GM04504 (cell line): ENCODE data around the gene FLNA.
"Not testable (repeated sequence)": the region's sequence is repeated elsewhere in the genome, so short reads cannot be mapped to it uniquely, and the experiment has no call there.

ENCODE experiments used
- DNase-seq: peaks from one replicate; pipeline ENCODE4 v3.0.0-alpha.2; 2012; ENCODE audit warnings: low read depth

FLNA gene, protein sequence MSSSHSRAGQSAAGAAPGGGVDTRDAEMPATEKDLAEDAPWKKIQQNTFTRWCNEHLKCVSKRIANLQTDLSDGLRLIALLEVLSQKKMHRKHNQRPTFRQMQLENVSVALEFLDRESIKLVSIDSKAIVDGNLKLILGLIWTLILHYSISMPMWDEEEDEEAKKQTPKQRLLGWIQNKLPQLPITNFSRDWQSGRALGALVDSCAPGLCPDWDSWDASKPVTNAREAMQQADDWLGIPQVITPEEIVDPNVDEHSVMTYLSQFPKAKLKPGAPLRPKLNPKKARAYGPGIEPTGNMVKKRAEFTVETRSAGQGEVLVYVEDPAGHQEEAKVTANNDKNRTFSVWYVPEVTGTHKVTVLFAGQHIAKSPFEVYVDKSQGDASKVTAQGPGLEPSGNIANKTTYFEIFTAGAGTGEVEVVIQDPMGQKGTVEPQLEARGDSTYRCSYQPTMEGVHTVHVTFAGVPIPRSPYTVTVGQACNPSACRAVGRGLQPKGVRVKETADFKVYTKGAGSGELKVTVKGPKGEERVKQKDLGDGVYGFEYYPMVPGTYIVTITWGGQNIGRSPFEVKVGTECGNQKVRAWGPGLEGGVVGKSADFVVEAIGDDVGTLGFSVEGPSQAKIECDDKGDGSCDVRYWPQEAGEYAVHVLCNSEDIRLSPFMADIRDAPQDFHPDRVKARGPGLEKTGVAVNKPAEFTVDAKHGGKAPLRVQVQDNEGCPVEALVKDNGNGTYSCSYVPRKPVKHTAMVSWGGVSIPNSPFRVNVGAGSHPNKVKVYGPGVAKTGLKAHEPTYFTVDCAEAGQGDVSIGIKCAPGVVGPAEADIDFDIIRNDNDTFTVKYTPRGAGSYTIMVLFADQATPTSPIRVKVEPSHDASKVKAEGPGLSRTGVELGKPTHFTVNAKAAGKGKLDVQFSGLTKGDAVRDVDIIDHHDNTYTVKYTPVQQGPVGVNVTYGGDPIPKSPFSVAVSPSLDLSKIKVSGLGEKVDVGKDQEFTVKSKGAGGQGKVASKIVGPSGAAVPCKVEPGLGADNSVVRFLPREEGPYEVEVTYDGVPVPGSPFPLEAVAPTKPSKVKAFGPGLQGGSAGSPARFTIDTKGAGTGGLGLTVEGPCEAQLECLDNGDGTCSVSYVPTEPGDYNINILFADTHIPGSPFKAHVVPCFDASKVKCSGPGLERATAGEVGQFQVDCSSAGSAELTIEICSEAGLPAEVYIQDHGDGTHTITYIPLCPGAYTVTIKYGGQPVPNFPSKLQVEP (N-terminal part only)

DNA sequence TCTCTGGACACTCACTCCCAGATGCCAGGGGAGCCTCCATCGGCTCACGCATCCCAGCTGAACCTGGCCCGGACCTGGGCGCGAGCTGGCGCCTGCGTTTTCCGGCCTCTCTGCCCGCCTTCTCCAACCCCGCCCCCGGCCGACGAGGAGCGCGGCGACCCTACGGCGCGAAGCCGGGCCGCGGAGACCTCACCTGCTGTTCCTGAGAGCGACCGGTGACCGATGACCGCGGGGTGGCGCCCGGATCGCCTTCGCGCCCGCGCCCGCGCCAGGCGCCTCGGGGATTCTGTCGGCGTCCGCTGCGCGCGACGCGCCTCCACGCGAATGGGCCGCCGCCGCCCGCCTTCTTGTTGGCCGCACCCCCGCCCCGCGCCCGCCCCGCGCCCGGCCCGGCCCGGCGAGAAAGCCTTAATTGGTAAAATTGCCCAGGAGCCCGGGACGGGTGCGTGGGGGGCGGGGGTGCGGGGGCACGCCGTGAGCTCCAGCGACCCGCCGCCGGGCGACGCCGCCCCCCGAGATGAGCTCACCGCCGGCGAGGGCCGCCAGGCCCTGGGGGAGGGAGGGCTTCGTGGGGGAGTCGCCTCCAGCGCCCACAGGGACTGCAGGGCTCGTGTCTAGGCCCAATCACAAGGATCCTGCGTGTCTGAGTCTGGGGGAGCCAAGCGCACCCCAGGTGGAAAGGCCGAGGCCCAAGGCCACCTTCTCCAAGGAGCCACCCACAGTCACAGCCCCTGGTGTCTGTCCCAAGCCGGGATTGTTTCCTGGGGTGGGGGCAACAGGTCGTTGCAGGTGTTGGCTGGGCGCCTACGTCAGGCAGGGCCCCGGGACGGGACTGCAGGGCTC lies at the start of gene FLNA:
Gene FLNA (minus strand): TSS at position 322 of the 843 bp plus-strand sequence. CDS start 3,389 bp downstream, outside the sequence.
- no peak for DNase-seq

DNA sequence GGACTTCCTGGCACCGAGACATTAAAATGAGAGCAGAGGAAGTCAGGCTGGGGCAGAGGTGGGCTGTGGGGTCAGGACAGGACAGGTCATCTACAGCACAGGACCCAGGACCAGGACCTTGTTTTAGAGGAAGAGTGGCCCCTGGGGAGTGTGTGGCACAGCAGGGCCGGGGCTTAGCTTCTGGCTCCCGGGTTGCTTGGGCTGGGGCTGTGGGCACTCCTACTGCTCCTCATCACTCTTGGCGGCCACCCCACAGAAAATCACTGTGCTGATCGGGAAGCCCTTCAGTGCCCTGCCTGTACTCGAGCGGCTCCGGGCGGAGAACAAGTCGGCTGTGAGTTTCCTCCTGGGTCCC lies 45.9 kb upstream of the FLNA start:
- DNase-seq = no peak

DNA sequence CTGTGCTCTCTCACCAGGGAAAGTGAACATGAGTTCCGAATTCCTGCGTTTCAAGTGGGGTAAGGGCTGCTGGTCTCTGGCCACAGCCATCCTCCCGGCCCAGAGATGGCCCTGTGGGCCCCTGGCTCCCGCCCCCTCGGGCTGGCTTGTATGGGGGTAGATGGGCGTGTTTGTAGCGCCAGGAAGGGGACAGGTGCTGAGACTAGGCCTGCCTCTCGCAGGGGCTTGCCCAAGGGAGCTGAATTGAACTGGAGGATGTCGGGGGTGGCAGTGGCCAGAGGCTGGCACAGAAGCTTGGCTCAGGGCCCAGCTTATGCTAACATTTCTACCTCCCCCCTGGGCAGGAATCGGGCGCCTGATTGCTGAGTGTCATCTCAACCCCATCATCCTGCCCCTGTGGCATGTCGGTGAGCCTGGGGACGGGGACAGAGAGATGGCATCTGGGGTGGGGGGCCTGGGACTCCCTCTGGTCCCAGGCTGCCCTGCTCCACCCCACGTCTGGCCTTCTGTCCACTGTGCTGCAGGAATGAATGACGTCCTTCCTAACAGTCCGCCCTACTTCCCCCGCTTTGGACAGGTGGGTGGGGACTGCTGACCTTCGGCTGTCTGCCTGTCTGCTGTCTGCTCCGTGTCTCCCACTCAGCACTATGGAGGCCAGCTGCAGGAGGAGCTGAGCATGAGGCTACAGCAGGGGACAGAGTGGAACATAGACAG lies 45.4 kb upstream of the FLNA start:
- no peak for DNase-seq

DNA sequence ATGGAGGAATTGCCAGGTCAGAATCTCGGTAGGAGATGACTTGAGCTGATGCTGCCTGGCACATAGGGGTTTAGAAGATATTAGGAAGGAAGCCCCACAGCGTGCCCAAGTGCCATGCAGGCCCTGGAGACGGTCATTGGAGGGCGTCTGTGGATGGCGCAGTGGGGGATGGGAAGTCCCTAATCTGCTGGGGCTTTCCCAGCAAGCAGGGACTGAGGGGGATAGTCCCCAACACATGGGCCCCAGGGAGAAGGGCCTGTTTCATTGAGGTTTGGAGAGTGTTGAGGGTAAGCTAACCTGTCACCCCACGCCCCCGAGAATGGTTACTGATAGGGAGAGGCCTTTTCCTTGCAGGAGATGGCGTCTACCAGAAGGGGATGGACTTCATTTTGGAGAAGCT lies 44.8 kb upstream of the FLNA start:
- no peak for DNase-seq

DNA sequence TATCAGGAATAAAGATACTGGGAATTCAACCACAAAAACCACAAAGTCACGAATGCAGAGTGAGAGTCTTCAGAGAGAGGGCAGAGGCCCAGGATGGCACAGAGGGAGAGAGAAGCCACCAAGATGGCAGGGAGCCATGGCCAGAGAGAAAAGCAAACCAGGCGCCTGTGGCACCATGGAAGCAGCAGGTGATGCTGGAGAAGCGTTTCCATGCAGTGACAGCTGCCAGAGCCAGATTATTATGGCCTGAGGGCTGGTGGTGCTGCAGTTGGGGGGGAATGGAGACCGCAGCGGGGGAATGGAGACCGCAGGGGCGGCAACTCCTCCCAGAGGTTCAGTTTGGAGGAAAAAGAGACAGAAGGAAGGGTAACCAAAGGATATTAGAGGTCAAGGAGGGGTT lies 42.7 kb upstream of the FLNA start:
- DNase-seq = no peak

DNA sequence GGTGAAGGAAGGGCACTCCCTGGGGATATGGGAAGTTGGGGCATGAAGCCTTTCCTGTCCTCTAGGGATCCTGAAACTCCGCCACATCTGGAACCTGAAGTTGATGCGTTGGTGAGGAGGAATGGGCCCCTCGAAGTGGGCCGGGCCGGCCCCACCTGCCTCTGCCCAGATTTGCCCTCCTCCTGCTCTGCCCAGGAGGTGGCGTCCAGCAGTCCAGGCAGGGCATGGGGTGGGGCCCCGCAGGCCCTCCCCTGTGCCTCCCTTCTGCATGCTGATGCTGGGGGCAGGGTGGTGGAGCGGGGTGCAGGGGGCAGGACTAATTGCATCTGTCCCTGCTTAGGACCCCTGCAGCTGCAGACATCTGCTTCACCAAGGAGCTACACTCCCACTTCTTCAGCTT lies 38.7 kb upstream of the FLNA start:
- DNase-seq = no peak

DNA sequence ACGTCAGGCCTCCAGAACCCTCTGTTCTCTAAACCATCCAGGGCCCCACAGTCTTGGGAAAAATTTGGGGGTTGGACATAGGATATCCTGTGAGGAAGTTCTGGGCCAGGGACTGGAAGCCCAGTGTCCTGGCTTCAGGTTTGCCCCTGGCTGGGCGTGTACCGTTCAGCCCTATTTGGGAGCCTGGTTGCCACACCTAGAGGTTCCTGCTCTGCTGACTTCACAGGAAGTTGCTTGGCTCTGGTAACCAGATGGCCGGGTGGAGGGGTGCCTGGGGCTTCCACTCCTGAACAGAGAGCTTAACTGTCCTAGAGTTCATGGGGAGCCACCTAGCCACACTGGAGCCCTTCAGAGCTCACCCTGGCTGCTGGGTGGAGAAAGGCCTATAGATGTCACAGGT lies 38.0 kb upstream of the FLNA start:
- no peak for DNase-seq

DNA sequence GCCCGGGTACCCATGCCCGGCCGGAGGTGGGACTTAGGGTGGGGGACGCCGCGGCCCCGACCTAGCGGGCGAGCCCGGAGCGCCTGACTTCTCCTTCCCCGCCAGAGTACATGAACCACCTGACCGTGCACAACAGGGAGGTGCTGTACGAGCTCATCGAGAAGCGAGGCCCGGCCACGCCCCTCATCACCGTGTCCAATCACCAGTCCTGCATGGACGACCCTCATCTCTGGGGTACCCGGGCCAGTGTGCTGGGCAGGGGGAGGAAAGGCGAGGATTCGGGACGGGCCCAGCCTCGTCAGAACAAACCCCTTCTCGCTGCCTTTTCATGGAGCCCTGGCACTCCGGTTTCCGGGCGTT lies 37.5 kb upstream of the FLNA start:
- DNase-seq = no peak

DNA sequence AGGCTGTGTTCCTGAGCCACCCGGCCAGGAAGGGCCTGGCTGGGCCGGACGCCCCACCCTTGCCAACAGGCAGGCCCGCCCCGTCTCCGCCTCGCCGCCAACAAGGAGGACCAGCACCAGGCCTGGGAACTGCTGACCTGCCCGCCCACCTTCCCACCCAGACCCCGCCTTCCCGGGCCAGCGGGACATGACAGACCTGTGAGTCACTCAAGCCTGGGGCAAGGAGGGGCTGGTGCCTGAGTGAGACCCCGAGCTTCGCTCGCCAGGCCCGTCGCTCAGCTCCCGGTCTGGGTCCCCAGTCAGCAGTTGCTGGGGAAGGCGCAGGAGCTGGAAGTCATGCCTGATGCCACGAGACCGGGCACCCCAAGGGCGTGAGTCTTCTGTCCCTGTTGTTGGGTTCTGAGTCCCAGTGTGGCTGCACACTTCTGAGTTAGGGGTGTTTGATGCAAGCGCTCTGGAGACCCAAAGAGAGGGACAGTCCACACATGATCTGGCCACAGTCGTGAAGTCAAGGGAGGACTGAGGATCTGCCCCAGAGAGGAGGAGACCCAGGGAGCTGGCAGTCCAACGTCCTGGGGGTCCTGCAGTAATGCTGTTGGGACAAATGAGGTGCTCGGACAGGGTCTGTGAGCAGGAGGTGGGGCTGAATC lies 34.9 kb upstream of the FLNA start, which contains the start of gene DNASE1L1:
Gene DNASE1L1 (minus strand): TSS at position 33 of the 650 bp plus-strand sequence. CDS start 3,686 bp downstream, outside the sequence.
- peak; percentile 68 for DNase-seq

DNA sequence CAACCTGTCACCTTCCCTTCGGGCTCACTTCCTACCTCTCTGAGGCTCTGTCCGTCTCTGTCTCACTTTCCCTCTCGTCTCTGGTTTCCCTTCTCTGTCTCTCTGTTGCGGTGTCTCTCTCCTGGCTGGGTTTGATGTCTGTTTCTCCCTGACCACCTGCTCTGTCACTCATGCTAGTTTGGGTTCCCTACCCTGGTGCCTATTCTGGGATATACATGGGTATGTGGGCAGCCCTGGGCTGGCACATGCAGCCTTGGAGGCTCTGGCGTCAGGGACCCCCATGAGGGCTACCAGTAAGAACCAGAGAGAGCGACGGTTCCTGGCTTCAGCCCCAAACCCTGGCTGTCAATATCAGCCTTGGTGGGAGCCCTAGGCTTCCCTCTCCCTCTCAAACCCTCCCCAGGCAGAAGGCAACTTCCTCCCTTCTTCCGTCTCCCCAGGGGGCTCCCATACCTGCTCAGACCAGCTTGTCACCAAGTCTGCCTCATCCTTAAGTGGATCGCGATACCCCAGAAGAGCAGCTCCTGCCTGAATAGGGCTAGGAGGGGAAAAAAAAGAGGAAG lies 34.3 kb upstream of the FLNA start:
- no peak for DNase-seq

DNA sequence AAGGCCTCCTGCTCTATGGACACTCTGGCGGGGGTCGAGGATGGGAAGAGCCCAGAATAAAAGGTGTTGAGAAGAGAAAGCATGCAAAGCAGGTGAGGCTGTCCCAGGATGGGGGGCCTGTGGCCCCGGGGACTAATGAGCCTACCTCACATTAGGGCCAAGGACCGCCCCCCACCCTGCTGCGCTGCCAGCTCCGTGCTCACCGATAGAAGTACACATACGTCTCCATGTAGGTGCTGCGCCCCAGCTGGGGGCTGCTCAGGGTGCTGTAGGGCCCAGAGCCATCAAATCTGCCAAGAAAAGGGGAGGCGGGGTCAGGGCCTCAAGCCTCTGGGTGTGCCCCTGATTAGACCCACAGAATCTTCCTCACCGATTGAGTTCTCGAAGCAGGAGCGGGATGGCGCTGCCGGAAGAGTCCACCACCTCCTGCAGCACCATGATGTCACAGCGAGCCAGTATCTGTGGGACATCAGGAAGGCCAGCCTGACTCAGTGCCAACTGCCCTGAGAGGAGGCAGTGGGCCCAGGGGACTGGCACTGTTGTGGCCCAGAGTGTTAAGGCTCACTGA lies 30.3 kb upstream of the FLNA start:
- no peak for DNase-seq

DNA sequence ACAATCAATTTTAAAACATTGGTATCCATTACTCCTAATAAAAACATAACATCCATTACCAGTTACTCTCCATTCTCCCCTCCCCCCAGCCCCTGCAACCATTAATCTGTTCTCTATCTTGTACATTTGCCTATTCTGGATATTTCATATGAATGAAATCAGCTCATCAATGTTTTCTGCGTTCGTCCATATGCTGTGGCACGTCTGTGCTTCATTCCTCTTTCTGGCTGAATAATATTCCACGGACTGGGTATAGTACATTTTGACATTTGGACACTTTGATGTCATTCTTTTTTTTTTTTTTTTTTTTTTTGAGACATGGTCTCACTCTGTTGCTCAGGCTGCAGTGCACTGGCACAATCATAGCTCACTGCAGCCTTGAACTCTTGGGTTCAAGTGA lies 29.4 kb upstream of the FLNA start:
- DNase-seq = no peak

DNA sequence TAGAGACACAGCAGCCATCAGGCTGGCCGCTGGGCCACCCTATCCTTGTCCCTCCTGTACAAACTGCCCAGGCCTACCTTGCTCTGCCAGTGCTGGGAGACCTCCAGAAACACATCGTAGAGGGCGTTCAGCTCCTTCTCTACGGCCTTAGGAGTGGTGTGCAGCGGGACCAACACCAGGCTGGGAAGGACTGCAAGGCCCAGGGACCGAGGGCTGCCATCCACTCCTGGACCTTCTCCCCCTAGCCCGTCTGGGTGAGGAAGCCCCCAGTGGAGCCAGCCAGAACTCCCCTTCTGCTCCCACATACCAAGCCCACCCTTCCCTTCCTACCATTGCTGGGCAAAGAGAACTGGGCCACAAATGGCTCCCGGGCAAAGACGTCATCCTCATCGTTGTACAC lies 28.8 kb upstream of the FLNA start:
- DNase-seq = no peak

DNA sequence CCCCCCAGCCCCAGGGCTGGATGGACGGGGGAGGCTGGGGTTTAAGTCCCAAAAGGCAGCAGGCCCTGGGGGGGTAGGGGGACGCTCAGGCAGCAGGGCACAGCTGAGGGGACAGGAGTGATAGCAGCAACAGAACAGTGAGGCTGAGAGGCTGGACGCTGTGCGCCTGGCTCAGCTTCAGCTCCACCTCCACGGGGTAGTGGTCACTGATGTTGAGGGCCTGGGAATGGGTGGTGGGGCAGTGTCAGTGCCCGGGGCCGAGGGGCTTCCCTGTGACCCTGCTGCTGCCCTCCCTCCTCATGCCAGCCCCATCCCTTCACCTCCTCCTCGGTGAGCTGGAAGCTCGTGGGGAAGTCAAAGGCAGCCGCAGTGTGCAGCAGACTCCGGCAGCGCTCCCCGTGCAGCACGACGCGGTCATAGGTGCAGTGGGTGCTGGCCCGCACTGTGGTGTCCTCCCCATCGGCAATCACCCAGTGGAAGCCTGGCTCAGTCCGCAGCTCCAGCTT lies 28.2 kb upstream of the FLNA start:
- DNase-seq = no peak

DNA sequence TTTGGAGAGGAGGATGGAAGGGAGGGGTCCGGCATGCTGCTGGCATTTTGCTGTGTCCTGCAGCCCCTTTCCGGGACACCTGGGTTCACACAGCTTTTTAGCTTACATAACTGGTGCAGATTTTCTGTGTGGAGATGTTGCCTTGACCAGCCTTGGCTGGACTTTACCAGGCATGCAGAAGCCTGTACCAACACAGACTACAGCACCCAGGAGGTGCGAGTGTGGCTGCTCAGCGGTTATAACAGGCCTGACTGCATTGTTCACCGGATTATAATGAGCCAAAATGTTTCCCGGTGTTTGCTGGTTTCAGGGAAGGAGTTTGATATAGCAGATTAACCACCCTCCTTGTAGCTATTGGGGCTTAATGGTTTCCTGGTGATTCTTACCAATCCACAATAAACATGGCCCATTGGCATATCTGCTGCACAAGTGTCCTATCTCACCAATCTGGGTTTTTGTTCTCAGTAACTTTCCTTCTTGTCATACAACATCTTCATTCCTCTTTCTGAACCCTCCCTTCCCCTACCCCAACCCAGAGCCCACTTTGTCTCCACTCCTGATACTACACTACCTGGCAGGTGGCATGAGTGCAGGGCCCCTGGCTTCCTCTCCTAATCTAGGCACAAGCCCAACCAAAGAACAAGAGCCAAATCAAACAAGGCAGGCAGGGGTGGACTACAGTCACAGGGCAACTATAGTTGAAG lies 27.6 kb upstream of the FLNA start:
- no peak for DNase-seq

DNA sequence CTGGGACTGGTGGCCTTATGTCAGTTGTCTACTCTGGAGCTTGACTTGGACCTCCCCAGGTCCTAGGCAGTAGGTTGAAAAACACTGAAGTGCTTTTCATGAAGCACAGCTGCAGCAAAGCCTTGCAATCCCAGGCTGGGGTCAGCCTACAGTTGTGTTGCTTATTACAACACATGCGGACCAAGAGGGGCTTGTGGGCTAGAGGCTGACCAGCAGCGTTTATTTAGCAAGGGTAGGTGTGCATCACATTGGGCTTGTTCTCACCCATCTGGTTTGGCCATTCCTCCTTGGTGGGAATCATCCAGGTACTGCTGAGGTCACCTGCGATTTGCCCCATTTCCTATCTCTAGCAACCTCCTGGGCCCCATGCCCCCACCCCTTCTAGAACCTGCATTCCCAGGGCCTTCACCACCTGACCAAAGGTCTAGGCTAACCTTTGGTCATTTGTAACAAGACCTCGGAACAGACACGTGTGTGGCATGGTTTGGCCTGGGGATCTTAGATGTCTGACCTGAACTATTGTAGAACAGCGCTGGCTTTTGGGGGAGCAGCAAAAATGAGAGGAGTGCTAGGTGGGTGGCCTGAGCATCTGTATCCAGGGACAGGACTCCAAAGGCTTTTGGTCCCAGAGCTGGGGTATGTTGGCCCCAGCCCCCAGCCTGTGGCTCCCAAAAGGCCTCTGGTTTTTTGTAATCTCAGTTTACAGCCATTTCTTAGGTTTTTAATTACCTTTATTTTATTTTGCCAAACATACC lies 26.8 kb upstream of the FLNA start:
- no peak for DNase-seq

DNA sequence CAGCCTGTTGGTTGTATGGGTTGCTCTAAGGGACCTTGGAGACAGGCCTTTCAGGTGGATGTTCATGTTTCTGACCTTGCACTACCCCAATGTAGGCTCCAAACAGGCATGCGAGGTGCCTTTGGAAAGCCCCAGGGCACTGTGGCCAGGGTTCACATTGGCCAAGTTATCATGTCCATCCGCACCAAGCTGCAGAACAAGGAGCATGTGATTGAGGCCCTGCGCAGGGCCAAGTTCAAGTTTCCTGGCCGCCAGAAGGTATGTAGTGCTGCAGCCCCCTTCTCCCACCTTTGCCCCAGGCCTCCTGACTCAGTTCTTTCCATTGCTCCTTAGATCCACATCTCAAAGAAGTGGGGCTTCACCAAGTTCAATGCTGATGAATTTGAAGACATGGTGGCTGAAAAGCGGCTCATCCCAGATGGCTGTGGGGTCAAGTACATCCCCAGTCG lies 26.0 kb upstream of the FLNA start:
- DNase-seq = not testable (repeated sequence)
